Iris pigment epithelial cell (primary cell): ENCODE data around the gene VAMP3.

ENCODE experiments used
- DNase-seq: peaks from one replicate; pipeline ENCODE4 v3.0.0-alpha.2; 2011; ENCODE audit warnings: low read depth

Gene VAMP3

DNA sequence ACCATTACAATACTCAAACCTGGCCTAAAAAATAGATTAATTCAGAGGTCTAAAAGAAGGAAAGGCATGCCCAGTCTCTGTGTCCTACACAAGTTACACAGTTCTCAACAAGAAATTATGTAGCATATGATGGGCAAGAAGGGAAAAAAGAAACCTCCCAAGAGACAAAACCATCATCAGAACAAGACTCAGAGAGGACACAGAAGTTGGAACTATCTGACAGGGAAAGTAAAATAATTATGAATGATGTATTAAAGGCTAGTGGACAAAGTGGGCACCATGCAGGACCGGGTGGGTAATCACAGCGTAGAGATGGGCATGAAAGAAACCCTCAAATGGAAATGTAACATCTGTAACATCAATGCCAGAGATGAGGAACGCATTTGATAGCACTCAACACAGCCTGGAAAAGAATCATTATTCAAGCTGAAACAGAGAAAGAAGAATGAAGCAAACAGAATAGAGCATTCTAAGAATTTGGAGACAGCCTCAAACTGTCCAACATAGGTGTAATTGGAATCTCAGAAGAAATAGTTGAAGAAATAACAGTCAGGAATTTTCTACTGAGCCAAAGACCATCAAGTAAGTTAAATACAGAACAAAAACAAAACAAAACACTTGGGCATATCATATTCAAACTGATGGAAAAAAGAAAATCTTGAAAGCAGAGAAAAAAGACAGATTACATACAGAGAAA is 42.7 kb downstream of the VAMP3 start:
- no peak for DNase-seq

DNA sequence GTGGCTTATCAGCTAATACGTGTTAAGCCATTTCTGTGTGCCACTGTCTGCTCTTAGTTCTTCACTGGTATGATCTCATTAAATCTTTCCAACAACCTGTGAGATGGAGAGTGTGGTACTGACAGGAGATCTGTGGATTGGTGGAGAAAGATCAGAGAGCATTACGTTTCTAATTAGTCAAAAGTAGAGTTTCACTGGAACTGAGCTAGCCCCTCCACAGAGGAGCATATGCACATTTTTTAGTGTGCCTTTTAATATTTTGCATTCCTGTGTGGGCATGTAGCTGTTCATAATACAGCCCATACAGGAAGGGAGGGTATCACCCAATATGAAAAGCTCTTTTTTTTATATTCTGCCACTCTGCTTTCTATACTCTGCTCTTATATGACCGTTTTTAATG is 50.2 kb downstream of the VAMP3 start:
- no peak for DNase-seq

GRCh38 chr1:7824701-7825100 is 53.6 kb downstream of the VAMP3 start:
- no peak for DNase-seq

DNA sequence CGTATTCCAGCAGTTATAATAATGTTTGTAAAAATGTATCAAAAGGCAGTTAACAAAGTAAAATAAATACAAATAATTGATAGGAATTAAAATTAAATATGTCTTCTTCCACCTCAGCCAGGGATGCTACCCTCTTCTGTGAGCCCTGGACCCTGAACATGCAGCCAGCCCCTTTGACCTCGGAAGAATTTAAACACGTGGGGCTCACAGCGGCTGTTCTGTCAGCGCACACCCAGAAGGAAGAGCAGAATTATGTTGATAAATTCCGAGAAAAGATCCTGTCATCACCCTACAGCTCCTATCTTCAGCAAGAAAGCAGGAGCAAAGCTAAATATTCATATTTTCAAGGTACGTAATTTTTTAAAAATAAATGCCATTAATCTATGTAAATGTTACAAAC is 55.3 kb downstream of the VAMP3 start:
- DNase-seq, result no peak

DNA sequence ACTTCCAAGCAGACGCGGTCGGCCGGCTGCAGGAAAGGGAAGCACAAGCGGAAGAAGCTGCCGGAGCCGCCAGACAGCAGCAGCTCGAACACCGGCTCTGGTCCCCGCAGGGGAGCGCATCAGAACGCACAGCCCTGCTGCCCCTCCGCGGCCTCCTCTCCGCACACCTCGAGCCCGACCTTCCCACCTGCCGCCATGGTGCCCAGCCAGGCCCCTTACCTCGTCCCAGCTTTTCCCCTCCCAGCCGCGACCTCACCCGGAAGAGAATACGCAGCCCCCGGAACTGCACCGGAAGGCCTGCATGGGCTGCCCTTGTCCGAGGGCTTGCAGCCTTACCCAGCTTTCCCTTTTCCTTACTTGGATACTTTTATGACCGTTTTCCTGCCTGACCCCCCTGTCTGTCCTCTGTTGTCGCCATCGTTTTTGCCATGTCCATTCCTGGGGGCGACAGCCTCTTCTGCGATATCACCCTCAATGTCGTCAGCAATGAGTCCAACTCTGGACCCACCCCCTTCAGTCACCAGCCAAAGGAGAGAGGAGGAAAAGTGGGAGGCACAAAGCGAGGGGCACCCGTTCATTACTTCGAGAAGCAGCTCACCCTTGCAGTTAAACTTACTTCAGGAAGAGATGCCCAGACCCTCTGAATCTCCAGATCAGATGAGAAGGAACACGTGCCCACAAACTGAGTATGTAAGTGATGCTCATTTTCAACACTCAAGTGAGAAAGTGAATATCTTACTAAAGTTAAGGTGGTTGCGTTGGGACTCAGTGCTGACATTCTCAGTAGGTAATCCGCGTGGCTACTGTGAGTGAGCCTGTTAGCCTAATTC is 56.2 kb downstream of the VAMP3 start:
- peak; percentile 12 for DNase-seq
